Large intestine (tissue), 3 donors: ENCODE measurements around the gene IL20RA. TPM values are rescaled to one million over a fixed set of nuclear protein-coding genes. Genes with fewer than 3 reads are reported as not detected.

Source experiments
- DNase-seq, 2 donors: peaks; one replicate each; pipeline versions ENCODE4 v3.0.0 to v3.0.0-alpha.2; 2013
- H3K27ac ChIP-seq: one replicate; pipeline ENCODE4 v1.5.1; 2013; ENCODE audit warnings: low read length
- H3K27me3 ChIP-seq: 2 replicates; pipeline ENCODE4 v1.6.1; 2013; ENCODE audit warnings: low read length; ENCODE audit not compliant: control insufficient read depth, insufficient read depth
- H3K36me3 ChIP-seq: 2 replicates; pipeline ENCODE4 v1.6.1; 2013; ENCODE audit warnings: low read length; ENCODE audit not compliant: control insufficient read depth, insufficient read depth
- H3K4me1 ChIP-seq: one replicate; pipeline ENCODE4 v1.6.1; 2013; ENCODE audit warnings: low read length; ENCODE audit not compliant: control insufficient read depth, insufficient read depth
- H3K4me3 ChIP-seq: one replicate; pipeline ENCODE4 v1.5.1; 2013; ENCODE audit warnings: low read length
- H3K9me3 ChIP-seq: one replicate; pipeline ENCODE4 v1.6.1; 2013; ENCODE audit warnings: mild to moderate bottlenecking, low read depth, low read length, moderate library complexity; ENCODE audit not compliant: control insufficient read depth
- WGBS: methylation state at CpG from one replicate; pipeline ENCODE4 v1.1.5; 2013; ENCODE audit warnings: low lambda C conversion rate; ENCODE audit not compliant: insufficient coverage; 5-methylcytosine and 5-hydroxymethylcytosine counted together
- polyA plus RNA-seq: library from polyadenylated mRNA; unstranded; fragments of 120-200 nt; gene quantifications from one replicate; pipeline ENCODE4 v1.2.1, GENCODE V29; 2013

Gene IL20RA
- polyA plus RNA-seq, 1 donor = 2.5 TPM

- no peak overlapping the region for H3K4me3 ChIP-seq
- H3K27me3 ChIP-seq = peaks cover 2% of the 10 kb centered on the region
- H3K36me3 ChIP-seq = no peaks in the 10 kb centered on the region
- WGBS = 81% methylated on average over 2 of the region's 3 CpGs
- no peak for DNase-seq
- no peaks in the 10 kb centered on the region for H3K9me3 ChIP-seq
- H3K4me1 ChIP-seq = no peaks in the 10 kb centered on the region
- no peak overlapping the region for H3K27ac ChIP-seq
These were observed 54.0 kb downstream of the IL20RA start for GRCh38 chr6:136990754-136991153.

DNA sequence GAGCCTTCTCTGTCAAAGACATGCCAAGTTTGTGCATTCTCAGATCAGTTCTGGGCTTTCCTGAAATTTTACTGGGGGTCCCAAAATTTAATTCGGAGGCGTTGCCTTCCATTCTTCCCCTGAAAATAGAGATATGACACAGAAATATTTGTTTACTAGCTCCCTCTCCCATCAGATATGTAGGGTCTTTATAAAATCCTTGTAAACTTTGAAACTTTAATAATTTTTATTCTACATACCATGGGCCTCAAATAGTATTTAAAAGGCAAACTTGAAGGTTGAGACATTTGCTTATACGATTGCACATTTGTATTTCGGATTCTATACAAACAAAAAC, 54.6 kb downstream of the IL20RA start:
- peak overlapping the region; percentile 52 for H3K4me3 ChIP-seq
- H3K27me3 ChIP-seq = peaks cover 2% of the 10 kb centered on the region
- no peaks in the 10 kb centered on the region for H3K36me3 ChIP-seq
- no peak overlapping the region for H3K27ac ChIP-seq
- no peaks in the 10 kb centered on the region for H3K9me3 ChIP-seq
- 71% methylated on average over 1 of the region's 4 CpGs for WGBS
- DNase-seq = no peak
- H3K4me1 ChIP-seq = no peaks in the 10 kb centered on the region

- peaks cover 2% of the 10 kb centered on the region for H3K27me3 ChIP-seq
- H3K4me1 ChIP-seq = no peaks in the 10 kb centered on the region
- no peaks in the 10 kb centered on the region for H3K9me3 ChIP-seq
- no CpG with 5 or more reads among the region's 40 CpGs for WGBS
- DNase-seq = peak in 1 of 2 donors; percentile 46
- peak overlapping the region; percentile 52 for H3K4me3 ChIP-seq
- H3K36me3 ChIP-seq = no peaks in the 10 kb centered on the region
- no peak overlapping the region for H3K27ac ChIP-seq
These were observed 55.1 kb downstream of the IL20RA start for GRCh38 chr6:136989571-136990241.

DNA sequence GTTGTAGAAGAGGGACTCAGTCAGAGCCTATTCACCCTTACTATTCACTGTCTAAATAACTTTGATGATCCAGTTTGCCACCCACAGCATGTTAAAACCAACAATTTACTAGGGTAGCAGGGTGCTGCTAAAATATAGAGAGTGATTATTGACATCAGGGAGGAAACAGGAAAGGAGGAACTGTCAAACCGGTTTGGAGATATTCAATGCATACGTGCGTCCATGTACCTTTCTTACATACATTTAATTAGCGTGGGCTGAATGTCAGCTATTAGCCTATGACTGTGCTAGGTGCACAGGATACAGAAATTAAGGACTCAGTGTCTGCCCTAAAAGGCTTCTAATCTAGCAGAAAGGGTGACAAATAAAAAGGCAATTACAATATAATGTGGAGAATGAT, 57.2 kb downstream of the IL20RA start:
- Histone ChIP-seq H3K4me3 (no peak overlapping the region), H3K27me3 (peaks cover 2% of the 10 kb centered on the region), H3K9me3 (no peaks in the 10 kb centered on the region), H3K27ac (no peak overlapping the region), H3K36me3 (no peaks in the 10 kb centered on the region), H3K4me1 (no peaks in the 10 kb centered on the region)
- no peak for DNase-seq
- no CpG with 5 or more reads among the region's 4 CpGs for WGBS

DNA sequence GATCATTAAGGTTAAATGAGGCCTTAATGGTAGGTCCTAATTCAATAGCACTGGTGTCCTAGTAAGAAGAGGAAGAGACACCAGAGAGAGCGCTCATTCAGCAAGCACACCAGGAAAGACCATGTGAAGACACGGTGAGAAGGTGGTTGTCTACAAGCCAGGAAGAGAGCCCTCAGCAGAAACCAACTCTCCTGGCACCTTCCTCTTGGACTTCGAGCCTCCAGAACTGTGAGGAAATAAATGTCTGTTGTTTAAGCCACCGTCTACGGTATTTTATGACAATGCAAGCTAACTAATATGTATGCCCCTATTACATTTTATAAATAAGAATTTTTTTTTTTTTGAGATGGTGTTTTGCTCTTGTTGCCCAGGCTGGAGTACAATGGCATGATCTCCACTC, 59.3 kb downstream of the IL20RA start:
- H3K27ac ChIP-seq = no peak overlapping the region
- peaks cover 2% of the 10 kb centered on the region for H3K27me3 ChIP-seq
- no peaks in the 10 kb centered on the region for H3K36me3 ChIP-seq
- no peaks in the 10 kb centered on the region for H3K4me1 ChIP-seq
- H3K4me3 ChIP-seq = no peak overlapping the region
- DNase-seq = no peak
- H3K9me3 ChIP-seq = no peaks in the 10 kb centered on the region
- WGBS = no CpG with 5 or more reads among the region's 5 CpGs

DNA sequence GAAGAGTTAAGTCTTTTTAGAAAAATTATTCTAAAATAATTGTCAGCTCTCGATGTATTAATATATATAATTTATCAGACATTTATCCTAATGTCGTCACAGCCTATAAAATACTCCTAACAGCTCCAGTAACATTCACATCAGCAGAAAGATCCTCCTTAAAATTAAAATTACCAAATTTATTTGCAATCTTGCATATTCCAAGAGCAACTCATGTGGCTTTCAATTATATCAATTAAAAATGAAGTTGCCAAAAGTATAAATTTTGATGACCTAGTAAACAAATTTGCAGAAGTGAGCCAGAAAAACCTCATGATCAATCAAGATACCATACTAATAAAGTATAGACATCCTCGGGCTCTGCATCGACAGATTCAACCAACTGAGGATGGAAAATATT, 60.2 kb downstream of the IL20RA start:
- no peaks in the 10 kb centered on the region for H3K27me3 ChIP-seq
- WGBS = 92% methylated on average over 2 of the region's 4 CpGs

DNA sequence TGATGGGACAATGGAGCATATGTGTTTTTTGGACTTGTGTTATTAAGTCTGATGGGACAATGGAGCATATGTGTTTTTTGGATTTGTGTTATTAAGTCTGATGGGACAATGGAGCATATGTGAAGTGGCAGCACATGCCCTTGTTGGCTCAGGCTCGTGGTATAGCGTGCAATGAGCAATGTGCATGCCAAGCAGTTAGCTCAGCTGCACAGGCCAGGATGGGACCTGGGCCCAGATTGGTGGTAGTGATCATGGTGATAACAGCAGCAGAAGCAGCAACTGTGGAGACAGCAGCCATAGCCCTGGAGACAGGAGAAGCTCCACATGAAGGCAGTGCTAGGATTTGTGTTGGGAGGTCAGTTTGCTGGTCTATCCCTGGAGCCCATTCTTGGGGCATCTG, 61.1 kb downstream of the IL20RA start:
- no peak overlapping the region for H3K27ac ChIP-seq
- no peaks in the 10 kb centered on the region for H3K4me1 ChIP-seq
- no peak overlapping the region for H3K4me3 ChIP-seq
- no peaks in the 10 kb centered on the region for H3K9me3 ChIP-seq
- no peaks in the 10 kb centered on the region for H3K36me3 ChIP-seq
- no CpG with 5 or more reads among the region's 2 CpGs for WGBS
- H3K27me3 ChIP-seq = no peaks in the 10 kb centered on the region
- no peak for DNase-seq

More for the DNA sequence above, 60.2 kb downstream of the IL20RA start:
- Histone ChIP-seq H3K4me1 (no peaks in the 10 kb centered on the region), H3K36me3 (no peaks in the 10 kb centered on the region), H3K4me3 (no peak overlapping the region), H3K9me3 (no peaks in the 10 kb centered on the region), H3K27ac (no peak overlapping the region)
- no peak for DNase-seq

DNA sequence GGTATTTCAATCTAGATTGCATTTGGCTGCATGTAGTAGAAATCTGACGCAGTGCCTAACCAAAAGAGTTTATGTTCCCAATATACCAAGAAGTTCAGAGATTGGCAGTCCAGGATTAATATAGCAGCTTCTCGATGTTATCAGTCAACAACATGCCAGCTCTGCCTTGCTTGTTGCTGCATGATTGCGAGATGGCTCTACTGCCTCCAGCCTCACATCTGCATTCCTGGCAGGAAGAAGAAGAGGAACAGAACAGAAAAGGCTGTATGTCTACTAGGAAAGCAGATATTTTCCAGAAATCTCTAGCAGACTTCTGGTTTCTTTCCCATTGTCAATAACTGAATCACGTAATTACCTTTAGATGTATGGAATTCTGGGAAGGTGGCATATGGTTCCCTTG, 61.8 kb downstream of the IL20RA start:
- H3K9me3 ChIP-seq = no peaks in the 10 kb centered on the region
- no peak overlapping the region for H3K4me3 ChIP-seq
- H3K27ac ChIP-seq = no peak overlapping the region
- no CpG with 5 or more reads among the region's 4 CpGs for WGBS
- no peaks in the 10 kb centered on the region for H3K4me1 ChIP-seq
- DNase-seq = no peak
- no peaks in the 10 kb centered on the region for H3K27me3 ChIP-seq
- no peaks in the 10 kb centered on the region for H3K36me3 ChIP-seq

GRCh38 chr6:136980070-136980469, 64.7 kb downstream of the IL20RA start:
- WGBS = no CpG with 5 or more reads among the region's 5 CpGs
- no peaks in the 10 kb centered on the region for H3K4me1 ChIP-seq
- no peak overlapping the region for H3K27ac ChIP-seq
- H3K4me3 ChIP-seq = no peak overlapping the region
- no peaks in the 10 kb centered on the region for H3K36me3 ChIP-seq
- no peaks in the 10 kb centered on the region for H3K27me3 ChIP-seq
- no peak for DNase-seq
- H3K9me3 ChIP-seq = no peaks in the 10 kb centered on the region

- DNase-seq = no peak
- H3K4me3 ChIP-seq = no peak overlapping the region
- H3K4me1 ChIP-seq = no peaks in the 10 kb centered on the region
- no peaks in the 10 kb centered on the region for H3K27me3 ChIP-seq
- no peaks in the 10 kb centered on the region for H3K36me3 ChIP-seq
- 100% methylated on average over 2 of the region's 5 CpGs for WGBS
- H3K9me3 ChIP-seq = no peaks in the 10 kb centered on the region
- no peak overlapping the region for H3K27ac ChIP-seq
These were observed 65.6 kb downstream of the IL20RA start for GRCh38 chr6:136979206-136979605.

- H3K9me3 ChIP-seq = no peaks in the 10 kb centered on the region
- H3K4me3 ChIP-seq = no peak overlapping the region
- H3K27me3 ChIP-seq = no peaks in the 10 kb centered on the region
- no peaks in the 10 kb centered on the region for H3K36me3 ChIP-seq
- H3K27ac ChIP-seq = no peak overlapping the region
- 100% methylated on average over 1 of the region's 5 CpGs for WGBS
- no peaks in the 10 kb centered on the region for H3K4me1 ChIP-seq
- no peak for DNase-seq
These were observed 67.7 kb downstream of the IL20RA start for GRCh38 chr6:136977075-136977474.
